OCI-LY3 (cell line): ENCODE results near the gene ZNF429.

ENCODE experiments used
- EZH2phosphoT487 ChIP-seq: fragments of 200-600 bp; shearing (Covaris generic); IDR thresholded peaks from 2 replicates; pipeline ENCODE4 v1.6.1; 2018; ENCODE audit warnings: antibody characterized with exemption, mixed run types, low read depth
- TF ChIP-seq, protein P1 (sequence below): fragments of 200-600, 300-600 bp; sonication (generic); IDR thresholded peaks from 2 replicates; pipeline ENCODE4 v1.5.1; 2014; ENCODE audit warnings: antibody characterized with exemption, low read length, low read depth

DNA sequence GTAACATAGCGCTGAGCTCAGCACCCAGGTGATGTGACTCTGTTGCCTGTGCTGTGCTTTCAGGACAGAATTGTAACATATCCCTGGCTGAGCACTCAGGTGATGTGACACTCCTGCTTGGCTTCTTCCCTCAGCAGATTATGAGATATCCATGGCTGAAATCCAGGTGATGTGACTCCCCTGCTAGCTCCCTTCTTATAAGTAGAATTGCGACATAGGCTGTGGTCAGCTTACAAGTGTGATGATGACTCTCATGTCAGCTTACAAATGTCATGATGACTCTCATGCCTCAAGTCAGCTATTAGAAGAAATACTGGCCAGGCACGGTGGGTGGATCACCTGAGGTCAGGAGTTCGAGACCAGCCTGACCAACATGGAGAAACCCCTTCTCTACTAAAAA is 14.3 kb upstream of the ZNF429 start:
- TF ChIP-seq, protein P1, sequence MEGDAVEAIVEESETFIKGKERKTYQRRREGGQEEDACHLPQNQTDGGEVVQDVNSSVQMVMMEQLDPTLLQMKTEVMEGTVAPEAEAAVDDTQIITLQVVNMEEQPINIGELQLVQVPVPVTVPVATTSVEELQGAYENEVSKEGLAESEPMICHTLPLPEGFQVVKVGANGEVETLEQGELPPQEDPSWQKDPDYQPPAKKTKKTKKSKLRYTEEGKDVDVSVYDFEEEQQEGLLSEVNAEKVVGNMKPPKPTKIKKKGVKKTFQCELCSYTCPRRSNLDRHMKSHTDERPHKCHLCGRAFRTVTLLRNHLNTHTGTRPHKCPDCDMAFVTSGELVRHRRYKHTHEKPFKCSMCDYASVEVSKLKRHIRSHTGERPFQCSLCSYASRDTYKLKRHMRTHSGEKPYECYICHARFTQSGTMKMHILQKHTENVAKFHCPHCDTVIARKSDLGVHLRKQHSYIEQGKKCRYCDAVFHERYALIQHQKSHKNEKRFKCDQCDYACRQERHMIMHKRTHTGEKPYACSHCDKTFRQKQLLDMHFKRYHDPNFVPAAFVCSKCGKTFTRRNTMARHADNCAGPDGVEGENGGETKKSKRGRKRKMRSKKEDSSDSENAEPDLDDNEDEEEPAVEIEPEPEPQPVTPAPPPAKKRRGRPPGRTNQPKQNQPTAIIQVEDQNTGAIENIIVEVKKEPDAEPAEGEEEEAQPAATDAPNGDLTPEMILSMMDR, result no peak
- no peak for TF ChIP-seq EZH2phosphoT487
